ENCODE measurements around the gene RAB27B.

RAB27B gene

GRCh38 chr18:54926593-54927325 is 98.5 kb downstream of the RAB27B start:
- Histone ChIP-seq H3K36me3 (ENCODE audit: control insufficient read depth in 2 of 2, insufficient read depth in 1 of 2, low read length in 2 of 2) (no peaks in the 10 kb centered on the region), H3K4me3 (ENCODE audit: low read depth, low read length) (no peak overlapping the region), H3K27ac (ENCODE audit: extremely low read depth, low read depth, low read length) (no peak overlapping the region), H3K9me3 (ENCODE audit: control insufficient read depth, insufficient read depth, low read depth, low read length) (no peaks in the 10 kb centered on the region), H3K4me1 (ENCODE audit: control insufficient read depth, insufficient read depth, low read length) (no peaks in the 10 kb centered on the region)
- TF ChIP-seq PRDM1 (tag by site-specific recombination; IDR thresholded peaks at IDR 0.05): no peak
- TF ChIP-seq ZNF37A (tag by site-specific recombination; IDR thresholded peaks at IDR 0.05): no peak
- TF ChIP-seq ZNF140 (tag by site-specific recombination; IDR thresholded peaks at IDR 0.05): no peak
- TF ChIP-seq, protein P1, sequence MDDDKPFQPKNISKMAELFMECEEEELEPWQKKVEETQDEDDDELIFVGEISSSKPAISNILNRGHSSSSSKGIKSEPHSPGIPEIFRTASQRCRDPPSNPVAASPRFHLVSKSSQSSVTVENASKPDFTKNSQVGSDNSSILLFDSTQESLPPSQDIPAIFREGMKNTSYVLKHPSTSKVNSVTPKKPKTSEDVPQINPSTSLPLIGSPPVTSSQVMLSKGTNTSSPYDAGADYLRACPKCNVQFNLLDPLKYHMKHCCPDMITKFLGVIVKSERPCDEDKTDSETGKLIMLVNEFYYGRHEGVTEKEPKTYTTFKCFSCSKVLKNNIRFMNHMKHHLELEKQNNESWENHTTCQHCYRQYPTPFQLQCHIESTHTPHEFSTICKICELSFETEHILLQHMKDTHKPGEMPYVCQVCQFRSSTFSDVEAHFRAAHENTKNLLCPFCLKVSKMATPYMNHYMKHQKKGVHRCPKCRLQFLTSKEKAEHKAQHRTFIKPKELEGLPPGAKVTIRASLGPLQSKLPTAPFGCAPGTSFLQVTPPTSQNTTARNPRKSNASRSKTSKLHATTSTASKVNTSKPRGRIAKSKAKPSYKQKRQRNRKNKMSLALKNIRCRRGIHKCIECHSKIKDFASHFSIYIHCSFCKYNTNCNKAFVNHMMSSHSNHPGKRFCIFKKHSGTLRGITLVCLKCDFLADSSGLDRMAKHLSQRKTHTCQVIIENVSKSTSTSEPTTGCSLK (tag by site-specific recombination; IDR thresholded peaks at IDR 0.05): no peak
- no peak for TF ChIP-seq ZNF670 (tag by site-specific recombination; IDR thresholded peaks at IDR 0.05; ENCODE audit: low read depth)
- no peak for TF ChIP-seq ZNF146 (tag by site-specific recombination; IDR thresholded peaks at IDR 0.05)
- no peak for TF ChIP-seq ZNF555 (tag by site-specific recombination; conservative IDR thresholded peaks at IDR 0.05)
- ChIA-PET POLR2A (no interaction called here), CTCF (interaction anchor here (0.9 kb wide), 1 partner anchor 10 kb away, joined by 4 read pairs; no protein-coding TSS in a partner anchor)

- Histone ChIP-seq H3K9me3 (ENCODE audit: control insufficient read depth, insufficient read depth, low read depth, low read length) (no peaks in the 10 kb centered on the region), H3K4me1 (ENCODE audit: control insufficient read depth, insufficient read depth, low read length) (no peaks in the 10 kb centered on the region), H3K36me3 (ENCODE audit: control insufficient read depth in 2 of 2, insufficient read depth in 1 of 2, low read length in 2 of 2) (no peaks in the 10 kb centered on the region), H3K27ac (ENCODE audit: extremely low read depth, low read depth, low read length) (no peak overlapping the region), H3K4me3 (ENCODE audit: low read depth, low read length) (no peak overlapping the region)
- POLR2A ChIA-PET: no interaction called here
- TF ChIP-seq ZNF677 (tag by site-specific recombination; IDR thresholded peaks at IDR 0.05): no peak
- CTCF ChIA-PET: no interaction called here
Observed at GRCh38 chr18:54928236-54928635, 100.0 kb downstream of the RAB27B start.

GRCh38 chr18:54931152-54931551 is 102.9 kb downstream of the RAB27B start:
- no peak overlapping the region for H3K4me3 ChIP-seq (ENCODE audit: low read depth, low read length)
- no peaks in the 10 kb centered on the region for H3K4me1 ChIP-seq (ENCODE audit: control insufficient read depth, insufficient read depth, low read length)
- no peaks in the 10 kb centered on the region for H3K9me3 ChIP-seq (ENCODE audit: control insufficient read depth, insufficient read depth, low read depth, low read length)
- ChIA-PET CTCF (interaction anchor here (0.6 to 1.1 kb wide), 2 partner anchors 10 to 18 kb away, joined by 3 read pairs; no protein-coding TSS in a partner anchor), POLR2A (no interaction called here)
- H3K27ac ChIP-seq (ENCODE audit: extremely low read depth, low read depth, low read length): no peak overlapping the region
- TF ChIP-seq KLF17 (tag by site-specific recombination; IDR thresholded peaks at IDR 0.05): no peak
- no peak for TF ChIP-seq ZNF596 (tag by site-specific recombination; IDR thresholded peaks at IDR 0.05)
- H3K36me3 ChIP-seq (ENCODE audit: control insufficient read depth in 2 of 2, insufficient read depth in 1 of 2, low read length in 2 of 2): peaks cover 0 to 3% of the 10 kb centered on the region in 2 experiments; a peak in 1 of 3 replicates

DNA sequence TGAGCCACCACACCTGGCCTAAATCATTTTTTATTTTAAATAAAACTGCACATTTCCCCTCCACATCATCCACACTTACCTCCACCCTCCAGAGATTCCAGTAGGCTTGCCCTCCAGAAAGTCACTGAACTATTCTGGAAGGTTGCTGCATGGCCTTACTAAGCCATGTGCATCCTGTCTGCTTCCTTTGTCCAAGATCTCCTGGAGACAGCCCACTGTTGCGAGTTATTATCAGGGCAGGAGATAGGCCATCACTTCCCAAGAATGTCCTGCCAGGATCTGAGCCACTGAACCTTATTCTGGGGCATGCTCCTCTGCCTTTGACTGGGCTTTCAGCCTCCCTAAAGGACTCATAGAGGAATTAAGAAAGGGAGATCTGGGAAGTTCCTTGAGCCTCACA is 104.2 kb downstream of the RAB27B start:
- CTCF ChIA-PET: no interaction called here
- Histone ChIP-seq H3K36me3 (ENCODE audit: control insufficient read depth in 2 of 2, insufficient read depth in 1 of 2, low read length in 2 of 2) (peaks cover 0 to 12% of the 10 kb centered on the region in 2 experiments; a peak in 1 of 3 replicates), H3K9me3 (ENCODE audit: control insufficient read depth, insufficient read depth, low read depth, low read length) (no peaks in the 10 kb centered on the region), H3K27ac (ENCODE audit: extremely low read depth, low read depth, low read length) (no peak overlapping the region), H3K4me1 (ENCODE audit: control insufficient read depth, insufficient read depth, low read length) (no peaks in the 10 kb centered on the region), H3K4me3 (ENCODE audit: low read depth, low read length) (no peak overlapping the region)
- POLR2A ChIA-PET: no interaction called here
- no peak for TF ChIP-seq ZNF302 (tag by site-specific recombination; IDR thresholded peaks at IDR 0.05; ENCODE audit: low read depth)
- TF ChIP-seq, protein P2, sequence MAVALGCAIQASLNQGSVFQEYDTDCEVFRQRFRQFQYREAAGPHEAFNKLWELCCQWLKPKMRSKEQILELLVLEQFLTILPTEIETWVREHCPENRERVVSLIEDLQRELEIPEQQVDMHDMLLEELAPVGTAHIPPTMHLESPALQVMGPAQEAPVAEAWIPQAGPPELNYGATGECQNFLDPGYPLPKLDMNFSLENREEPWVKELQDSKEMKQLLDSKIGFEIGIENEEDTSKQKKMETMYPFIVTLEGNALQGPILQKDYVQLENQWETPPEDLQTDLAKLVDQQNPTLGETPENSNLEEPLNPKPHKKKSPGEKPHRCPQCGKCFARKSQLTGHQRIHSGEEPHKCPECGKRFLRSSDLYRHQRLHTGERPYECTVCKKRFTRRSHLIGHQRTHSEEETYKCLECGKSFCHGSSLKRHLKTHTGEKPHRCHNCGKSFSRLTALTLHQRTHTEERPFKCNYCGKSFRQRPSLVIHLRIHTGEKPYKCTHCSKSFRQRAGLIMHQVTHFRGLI (tag by site-specific recombination; IDR thresholded peaks at IDR 0.05): no peak
- TF ChIP-seq, protein P3, sequence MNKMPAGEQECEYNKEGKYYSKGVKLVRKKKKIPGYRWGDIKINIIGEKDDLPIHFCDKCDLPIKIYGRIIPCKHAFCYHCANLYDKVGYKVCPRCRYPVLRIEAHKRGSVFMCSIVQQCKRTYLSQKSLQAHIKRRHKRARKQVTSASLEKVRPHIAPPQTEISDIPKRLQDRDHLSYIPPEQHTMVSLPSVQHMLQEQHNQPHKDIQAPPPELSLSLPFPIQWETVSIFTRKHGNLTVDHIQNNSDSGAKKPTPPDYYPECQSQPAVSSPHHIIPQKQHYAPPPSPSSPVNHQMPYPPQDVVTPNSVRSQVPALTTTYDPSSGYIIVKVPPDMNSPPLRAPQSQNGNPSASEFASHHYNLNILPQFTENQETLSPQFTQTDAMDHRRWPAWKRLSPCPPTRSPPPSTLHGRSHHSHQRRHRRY (tag by site-specific recombination; IDR thresholded peaks at IDR 0.05): no peak
- TF ChIP-seq, protein P4, sequence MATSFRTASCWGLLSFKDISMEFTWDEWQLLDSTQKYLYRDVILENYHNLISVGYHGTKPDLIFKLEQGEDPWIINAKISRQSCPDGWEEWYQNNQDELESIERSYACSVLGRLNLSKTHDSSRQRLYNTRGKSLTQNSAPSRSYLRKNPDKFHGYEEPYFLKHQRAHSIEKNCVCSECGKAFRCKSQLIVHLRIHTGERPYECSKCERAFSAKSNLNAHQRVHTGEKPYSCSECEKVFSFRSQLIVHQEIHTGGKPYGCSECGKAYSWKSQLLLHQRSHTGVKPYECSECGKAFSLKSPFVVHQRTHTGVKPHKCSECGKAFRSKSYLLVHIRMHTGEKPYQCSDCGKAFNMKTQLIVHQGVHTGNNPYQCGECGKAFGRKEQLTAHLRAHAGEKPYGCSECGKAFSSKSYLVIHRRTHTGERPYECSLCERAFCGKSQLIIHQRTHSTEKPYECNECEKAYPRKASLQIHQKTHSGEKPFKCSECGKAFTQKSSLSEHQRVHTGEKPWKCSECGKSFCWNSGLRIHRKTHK (tag by site-specific recombination; IDR thresholded peaks at IDR 0.05): no peak
- TF ChIP-seq, protein P5, sequence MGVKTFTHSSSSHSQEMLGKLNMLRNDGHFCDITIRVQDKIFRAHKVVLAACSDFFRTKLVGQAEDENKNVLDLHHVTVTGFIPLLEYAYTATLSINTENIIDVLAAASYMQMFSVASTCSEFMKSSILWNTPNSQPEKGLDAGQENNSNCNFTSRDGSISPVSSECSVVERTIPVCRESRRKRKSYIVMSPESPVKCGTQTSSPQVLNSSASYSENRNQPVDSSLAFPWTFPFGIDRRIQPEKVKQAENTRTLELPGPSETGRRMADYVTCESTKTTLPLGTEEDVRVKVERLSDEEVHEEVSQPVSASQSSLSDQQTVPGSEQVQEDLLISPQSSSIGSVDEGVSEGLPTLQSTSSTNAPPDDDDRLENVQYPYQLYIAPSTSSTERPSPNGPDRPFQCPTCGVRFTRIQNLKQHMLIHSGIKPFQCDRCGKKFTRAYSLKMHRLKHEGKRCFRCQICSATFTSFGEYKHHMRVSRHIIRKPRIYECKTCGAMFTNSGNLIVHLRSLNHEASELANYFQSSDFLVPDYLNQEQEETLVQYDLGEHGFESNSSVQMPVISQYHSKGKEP (tag by site-specific recombination; IDR thresholded peaks at IDR 0.05): no peak
- TF ChIP-seq, protein P6, sequence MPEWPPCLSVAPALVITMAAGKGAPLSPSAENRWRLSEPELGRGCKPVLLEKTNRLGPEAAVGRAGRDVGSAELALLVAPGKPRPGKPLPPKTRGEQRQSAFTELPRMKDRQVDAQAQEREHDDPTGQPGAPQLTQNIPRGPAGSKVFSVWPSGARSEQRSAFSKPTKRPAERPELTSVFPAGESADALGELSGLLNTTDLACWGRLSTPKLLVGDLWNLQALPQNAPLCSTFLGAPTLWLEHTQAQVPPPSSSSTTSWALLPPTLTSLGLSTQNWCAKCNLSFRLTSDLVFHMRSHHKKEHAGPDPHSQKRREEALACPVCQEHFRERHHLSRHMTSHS (tag by site-specific recombination; IDR thresholded peaks at IDR 0.05): no peak
- TF ChIP-seq KLF16 (tag by site-specific recombination; IDR thresholded peaks at IDR 0.05): no peak

Data from HEK293 (cell line).